NT2/D1 (cell line): Measurements from ENCODE around the gene SH2D3C.

Source experiments
- DNase-seq: peaks from one replicate; pipeline ENCODE4 v3.0.0-alpha.2; 2011; ENCODE audit warnings: low read depth, low spot score
- H3K27me3 ChIP-seq: 2 replicates; pipeline ENCODE4 v1.6.0; 2011; ENCODE audit warnings: mild to moderate bottlenecking; ENCODE audit not compliant: insufficient read length, insufficient read depth
- H3K36me3 ChIP-seq: 2 replicates; pipeline ENCODE4 v1.6.1; 2011; ENCODE audit warnings: mild to moderate bottlenecking, low read length, mixed read lengths; ENCODE audit not compliant: insufficient read depth, insufficient read length
- H3K4me1 ChIP-seq: 2 replicates; pipeline ENCODE4 v1.5.1; 2011; ENCODE audit not compliant: insufficient read depth, insufficient read length
- H3K4me3 ChIP-seq: 2 replicates; pipeline ENCODE4 v1.5.1; 2011; ENCODE audit warnings: low read depth; ENCODE audit not compliant: insufficient read length
- H3K9ac ChIP-seq: 2 replicates; pipeline ENCODE4 v1.6.0; 2011; ENCODE audit warnings: low read depth; ENCODE audit not compliant: insufficient read length
- H3K9me3 ChIP-seq: 2 replicates; pipeline ENCODE4 v1.5.1; 2011; ENCODE audit warnings: mild to moderate bottlenecking, low read length; ENCODE audit not compliant: insufficient read depth
- SUZ12 ChIP-seq: IDR thresholded peaks from 2 replicates; pipeline ENCODE4 v1.6.1; 2011; ENCODE audit not compliant: insufficient read length, insufficient read depth; ENCODE audit errors: extremely low read depth
- YY1 ChIP-seq: IDR thresholded peaks from 2 replicates; pipeline ENCODE4 v1.6.1; 2011; ENCODE audit not compliant: insufficient read length, insufficient read depth
- ZNF274 ChIP-seq: IDR thresholded peaks from 2 replicates; pipeline ENCODE4 v1.6.1; 2011; ENCODE audit warnings: mild to moderate bottlenecking, low read depth, low read length

The SH2D3C gene

DNA sequence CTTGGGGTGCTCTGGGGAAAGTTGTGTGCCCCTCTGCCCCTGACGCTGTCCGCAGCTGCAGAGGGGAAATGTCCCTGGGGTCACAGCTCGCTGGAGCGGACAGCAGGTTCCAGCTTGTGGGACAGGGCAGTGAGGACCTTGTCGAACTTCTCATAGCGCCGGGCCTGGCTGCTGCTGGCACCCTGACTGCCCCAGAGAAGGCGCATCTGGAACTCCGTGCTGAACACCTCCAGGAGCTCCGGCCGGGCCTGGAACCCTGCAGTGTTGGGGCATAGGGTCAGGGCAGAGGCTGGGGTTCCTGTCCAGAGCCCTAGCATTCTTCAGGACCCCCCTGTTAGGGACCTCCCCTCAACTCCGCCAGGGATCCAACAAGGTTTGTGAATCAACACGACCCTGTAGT, 39.8 kb downstream of the SH2D3C start:
- Histone ChIP-seq H3K4me3 (no peak overlapping the region), H3K4me1 (peaks cover 15% of the 10 kb centered on the region)

DNA sequence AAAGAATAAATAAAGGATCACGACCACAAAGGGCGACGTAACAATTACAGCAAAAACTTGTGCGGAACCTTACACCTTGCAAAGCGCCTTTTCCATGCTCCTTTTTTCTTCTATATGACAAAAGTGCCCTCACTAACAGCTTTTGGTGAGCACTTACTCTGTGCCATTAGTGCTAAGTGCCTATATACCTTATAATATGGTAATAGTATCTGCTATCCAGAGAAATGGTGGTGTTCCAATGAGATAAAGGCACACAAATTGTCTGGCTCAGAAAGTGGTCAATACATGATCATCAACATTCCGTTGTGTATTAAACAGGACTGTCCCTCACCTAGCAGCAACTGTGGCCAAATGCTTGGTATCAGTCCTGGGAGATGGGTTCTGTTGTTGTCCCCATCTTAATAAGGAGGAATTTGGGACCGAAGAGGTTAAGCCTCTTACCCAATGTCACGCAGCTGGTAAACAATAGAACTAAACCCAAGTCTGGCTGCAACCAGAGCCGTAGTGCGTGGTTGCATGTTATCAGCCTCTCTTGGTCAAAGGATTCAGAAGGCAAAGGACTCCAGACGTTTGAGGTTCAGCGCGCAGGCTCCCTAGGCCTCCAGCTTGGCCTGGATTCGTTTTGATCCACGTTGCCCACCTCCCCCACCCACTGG, 42.8 kb downstream of the SH2D3C start:
- Histone ChIP-seq H3K27me3 (no peaks in the 10 kb centered on the region), H3K4me1 (peaks cover 13% of the 10 kb centered on the region), H3K9ac (no peak overlapping the region), H3K9me3 (no peaks in the 10 kb centered on the region), H3K4me3 (no peak overlapping the region), H3K36me3 (peaks cover 41% of the 10 kb centered on the region)
- TF ChIP-seq SUZ12 (no peak), ZNF274 (no peak), YY1 (no peak)
- no peak for DNase-seq

More for the DNA sequence above, 39.8 kb downstream of the SH2D3C start:
- DNase-seq = no peak
- Histone ChIP-seq H3K9ac (no peak overlapping the region), H3K9me3 (no peaks in the 10 kb centered on the region), H3K27me3 (no peaks in the 10 kb centered on the region), H3K36me3 (peaks cover 22% of the 10 kb centered on the region)
- TF ChIP-seq SUZ12 (no peak), YY1 (no peak), ZNF274 (no peak)

DNA sequence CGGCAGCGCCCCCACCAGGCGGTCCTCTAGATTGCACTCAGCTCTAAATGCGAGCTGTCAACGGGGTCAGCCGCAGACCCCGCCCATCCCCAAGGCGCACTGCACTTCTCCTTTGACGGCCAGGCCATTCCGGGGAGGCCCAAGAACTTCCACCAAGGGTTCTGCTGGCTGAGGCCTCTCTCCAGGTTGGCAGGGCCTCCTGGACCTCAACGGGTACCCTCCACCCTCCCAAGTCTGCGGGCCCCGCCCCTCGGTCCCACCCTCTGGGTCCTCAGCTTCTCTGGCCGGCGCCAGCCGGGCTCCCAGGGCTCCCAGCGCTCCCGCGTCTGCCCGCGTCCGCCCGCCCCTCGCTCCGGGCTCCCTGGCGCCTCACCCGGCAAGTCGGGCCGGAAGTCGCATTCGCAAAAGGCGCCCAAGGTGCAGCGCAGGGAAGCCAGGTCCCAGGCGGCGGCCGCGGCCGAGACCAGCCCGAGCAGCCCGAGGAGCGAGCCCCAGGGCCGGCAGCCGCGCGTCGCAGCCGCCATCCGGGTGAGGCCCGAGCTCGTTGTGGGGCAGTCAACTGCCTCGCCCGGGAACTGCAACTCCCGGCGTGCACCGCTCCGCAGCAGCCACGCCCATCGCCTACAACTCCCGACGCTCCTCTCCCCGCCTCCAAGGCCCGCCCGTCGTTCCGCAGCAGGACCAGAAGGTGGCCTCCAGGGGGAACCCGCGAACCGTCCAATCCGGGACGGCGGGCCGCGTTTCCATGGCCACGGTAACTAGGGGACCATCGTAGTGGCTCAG, 43.5 kb downstream of the SH2D3C start, which contains the start of gene TOR2A:
TOR2A (minus strand) TSS at position 548 of the 783 bp plus-strand sequence; CDS start at position 524, 24 bp downstream.
- TF ChIP-seq YY1 (no peak), ZNF274 (no peak), SUZ12 (no peak)
- H3K36me3 ChIP-seq = peaks cover 37% of the 10 kb centered on the region

DNA sequence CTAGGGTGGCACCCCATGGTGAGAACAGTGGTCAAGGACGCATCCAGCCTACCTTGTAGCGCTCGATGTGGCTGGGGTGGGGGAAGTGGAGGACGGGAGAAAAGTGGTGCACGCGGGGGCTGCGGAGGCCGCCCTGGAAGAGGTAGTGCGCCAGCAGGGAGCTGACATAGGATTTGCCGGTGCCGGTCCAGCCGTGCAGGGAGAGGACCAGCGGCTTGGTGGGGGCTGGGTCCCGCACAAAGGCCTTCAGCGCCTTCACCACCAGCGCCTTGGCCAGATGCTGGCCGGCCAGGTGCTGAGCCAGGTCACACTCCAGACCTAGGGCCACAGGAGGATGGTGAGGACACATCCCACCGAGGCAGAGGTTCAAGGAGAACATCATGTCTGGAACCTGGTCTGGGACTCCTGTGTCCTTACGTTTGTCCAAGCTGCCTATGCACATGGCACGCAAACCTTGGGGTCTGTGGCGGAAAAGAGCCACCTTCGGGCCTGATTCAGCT, 44.2 kb downstream of the SH2D3C start:
- peaks cover 10% of the 10 kb centered on the region for H3K4me1 ChIP-seq

More for the DNA sequence above, 43.5 kb downstream of the SH2D3C start, which contains the start of gene TOR2A:
- Histone ChIP-seq H3K9ac (peak within 1 kb of the TSS; percentile 95), H3K4me1 (peaks cover 12% of the 10 kb centered on the region), H3K9me3 (no peaks in the 10 kb centered on the region), H3K27me3 (no peaks in the 10 kb centered on the region), H3K4me3 (peak within 1 kb of the TSS; percentile 75)
- peak; percentile 97 for DNase-seq

DNA sequence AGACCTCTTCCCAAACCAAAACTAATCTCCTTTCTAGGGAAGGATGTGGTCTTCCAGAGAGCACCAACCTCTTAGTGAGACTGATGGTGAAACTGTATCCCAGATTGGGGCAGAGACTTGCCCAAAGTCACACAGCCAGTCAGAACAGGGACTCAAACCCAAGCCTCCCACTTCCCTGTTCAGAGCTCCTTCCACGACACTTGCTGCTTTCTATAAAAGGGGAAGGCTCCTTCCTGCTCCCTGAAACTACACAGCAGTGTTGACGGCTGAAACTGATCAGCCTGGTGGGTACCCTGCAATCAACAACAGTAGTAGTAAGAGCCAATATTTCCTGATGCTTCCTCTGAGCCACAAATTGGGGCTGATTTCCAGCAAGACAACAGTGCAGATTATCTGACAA, 44.9 kb downstream of the SH2D3C start:
- H3K36me3 ChIP-seq = peaks cover 28% of the 10 kb centered on the region
- no peak for DNase-seq
- TF ChIP-seq SUZ12 (no peak), ZNF274 (no peak), YY1 (no peak)
- peak overlapping the region; percentile 95 for H3K9ac ChIP-seq
- no peaks in the 10 kb centered on the region for H3K9me3 ChIP-seq
- no peaks in the 10 kb centered on the region for H3K27me3 ChIP-seq
- peaks cover 10% of the 10 kb centered on the region for H3K4me1 ChIP-seq
- no peak overlapping the region for H3K4me3 ChIP-seq

More for the DNA sequence above, 44.2 kb downstream of the SH2D3C start:
- TF ChIP-seq SUZ12 = no peak
- TF ChIP-seq YY1 = no peak
- TF ChIP-seq ZNF274 = no peak
- Histone ChIP-seq H3K27me3 (no peaks in the 10 kb centered on the region), H3K9ac (peak overlapping the region; percentile 95), H3K36me3 (peaks cover 31% of the 10 kb centered on the region), H3K4me3 (peak overlapping the region; percentile 75), H3K9me3 (no peaks in the 10 kb centered on the region)
- no peak for DNase-seq

DNA sequence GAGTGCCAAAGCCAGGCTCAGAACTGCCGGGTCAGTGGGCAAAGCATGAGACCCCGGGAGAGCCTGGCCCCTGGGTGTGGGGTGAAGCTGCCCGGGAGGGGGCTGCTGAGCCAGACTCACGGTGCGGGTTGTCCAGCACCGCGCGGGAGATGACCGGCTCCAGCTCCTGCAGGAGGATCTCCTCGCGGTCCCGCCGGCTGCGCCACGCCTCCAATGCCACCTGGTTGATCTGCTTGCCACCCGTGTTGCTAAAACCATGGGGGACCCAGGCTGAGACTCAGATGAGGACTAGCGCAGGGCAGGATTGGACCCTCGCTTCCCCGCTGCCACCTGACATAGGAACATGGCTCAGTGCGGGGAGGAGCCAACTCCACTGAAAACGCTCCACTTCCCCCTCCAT, 46.0 kb downstream of the SH2D3C start:
- Histone ChIP-seq H3K9me3 (no peaks in the 10 kb centered on the region), H3K36me3 (peaks cover 22% of the 10 kb centered on the region), H3K4me3 (no peak overlapping the region), H3K9ac (no peak overlapping the region), H3K27me3 (no peaks in the 10 kb centered on the region), H3K4me1 (peaks cover 10% of the 10 kb centered on the region)
- DNase-seq = no peak
- TF ChIP-seq SUZ12 = no peak
- no peak for TF ChIP-seq ZNF274
- TF ChIP-seq YY1 = no peak

DNA sequence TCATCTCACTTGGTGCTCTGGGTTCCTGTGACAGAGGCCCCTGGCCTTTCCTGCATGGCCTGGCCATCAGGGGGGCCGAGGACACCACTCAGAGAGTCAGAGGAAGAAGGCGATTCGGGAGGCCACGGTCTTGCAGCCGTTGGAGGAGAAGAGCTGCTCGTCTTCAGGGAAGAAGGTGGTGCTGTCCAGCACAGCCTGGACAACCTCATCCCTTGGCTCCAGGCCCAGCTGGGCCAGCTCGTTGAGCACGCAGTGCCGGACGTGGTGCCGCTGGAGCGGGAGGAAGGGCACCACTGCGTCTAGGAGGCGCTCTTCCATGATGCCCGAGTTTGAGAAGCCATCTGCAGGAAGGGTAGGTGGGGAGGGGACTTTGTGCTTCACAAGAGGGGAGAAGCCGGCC, 46.5 kb downstream of the SH2D3C start:
- no peak for DNase-seq
- Histone ChIP-seq H3K9ac (no peak overlapping the region), H3K4me1 (peaks cover 10% of the 10 kb centered on the region), H3K36me3 (peaks cover 22% of the 10 kb centered on the region), H3K4me3 (no peak overlapping the region), H3K27me3 (no peaks in the 10 kb centered on the region), H3K9me3 (no peaks in the 10 kb centered on the region)
- TF ChIP-seq SUZ12 = no peak
- TF ChIP-seq ZNF274 = no peak
- no peak for TF ChIP-seq YY1
